NCI-H460 (cell line): ENCODE results near the gene DGCR2. TPM values are rescaled to one million over a fixed set of nuclear protein-coding genes. Genes with fewer than 3 reads are reported as not detected.

Experiments
- DNase-seq: peaks from one replicate; pipeline ENCODE4 v3.0.0-alpha.2; 2016; ENCODE audit warnings: low read depth; ENCODE audit errors: extremely low read depth
- total RNA-seq: library from RNA; depleted of rRNA; stranded (reverse); fragments of >200 nt; shearing (Covaris generic); gene quantifications from 2 replicates; pipeline ENCODE4 v1.2.3, GENCODE V29; 2014

The DGCR2 gene
- total RNA-seq, 1 experiment from 2014 or later, result 15.0 TPM

GRCh38 chr22:19111140-19111539 lies 11.1 kb downstream of the DGCR2 start:
- DNase-seq, result no peak

- DNase-seq, result no peak
Measured at GRCh38 chr22:19110646-19111045, 11.6 kb downstream of the DGCR2 start.

- DNase-seq, result no peak
Measured at GRCh38 chr22:19110064-19110458, 12.2 kb downstream of the DGCR2 start.

- no peak for DNase-seq
Measured at GRCh38 chr22:19109198-19110063, 12.8 kb downstream of the DGCR2 start.

- DNase-seq, result no peak
Measured at GRCh38 chr22:19108807-19109197, 13.4 kb downstream of the DGCR2 start.

- DNase-seq, result no peak
Measured at GRCh38 chr22:19107730-19108074, 14.5 kb downstream of the DGCR2 start.

- DNase-seq, result no peak
Measured at GRCh38 chr22:19106886-19107729, 15.1 kb downstream of the DGCR2 start.

GRCh38 chr22:19105867-19106802 lies 16.1 kb downstream of the DGCR2 start:
- DNase-seq, result no peak

- no peak for DNase-seq
Measured at GRCh38 chr22:19105456-19105855, 16.8 kb downstream of the DGCR2 start.

GRCh38 chr22:19103880-19104821 lies 18.1 kb downstream of the DGCR2 start:
- no peak for DNase-seq

- DNase-seq, result no peak
Measured at GRCh38 chr22:19098157-19098556, 24.1 kb downstream of the DGCR2 start.

GRCh38 chr22:19097518-19097917 lies 24.7 kb downstream of the DGCR2 start:
- DNase-seq, result no peak

- no peak for DNase-seq
Measured at GRCh38 chr22:19096555-19096954, 25.7 kb downstream of the DGCR2 start.

- DNase-seq, result no peak
Measured at GRCh38 chr22:19094393-19094997, 27.7 kb downstream of the DGCR2 start.

GRCh38 chr22:19092725-19093124 lies 29.5 kb downstream of the DGCR2 start:
- DNase-seq, result no peak

- DNase-seq, result no peak
Measured at GRCh38 chr22:19090586-19091127, 31.6 kb downstream of the DGCR2 start.

GRCh38 chr22:19090183-19090582 lies 32.0 kb downstream of the DGCR2 start:
- DNase-seq, result no peak

- DNase-seq, result no peak
Measured at GRCh38 chr22:19088866-19089595, 33.2 kb downstream of the DGCR2 start.
